Measurements from ENCODE around the gene SERPINA12. TPM values are rescaled to one million over a fixed set of nuclear protein-coding genes. Genes with fewer than 3 reads are reported as not detected.

The SERPINA12 gene
- total RNA-seq, 1 donor from 2014 or later: not detected

- no peak for DNase-seq
- Mint-ChIP-seq H3K36me3 (ENCODE audit: unreplicated experiment) (peaks cover 4% of the 10 kb centered on the region), H3K27me3 (ENCODE audit: unreplicated experiment) (peaks cover 6% of the 10 kb centered on the region), H3K4me1 (ENCODE audit: low read depth, unreplicated experiment) (peaks cover 1% of the 10 kb centered on the region), H3K9me3 (ENCODE audit: unreplicated experiment) (no peaks in the 10 kb centered on the region), H3K27ac (ENCODE audit: unreplicated experiment) (no peak overlapping the region), H3K4me3 (ENCODE audit: unreplicated experiment) (no peak overlapping the region)
- TF ChIP-seq CTCF (IDR thresholded peaks at IDR 0.05; ENCODE audit: partially characterized antibody, unreplicated experiment): no peak
These were observed 64.3 kb downstream of the SERPINA12 start for GRCh38 chr14:94445003-94445402.

- H3K36me3 Mint-ChIP-seq (ENCODE audit: unreplicated experiment): no peaks in the 10 kb centered on the region
- no peak for TF ChIP-seq CTCF (IDR thresholded peaks at IDR 0.05; ENCODE audit: partially characterized antibody, unreplicated experiment)
- no peaks in the 10 kb centered on the region for H3K9me3 Mint-ChIP-seq (ENCODE audit: unreplicated experiment)
- no peaks in the 10 kb centered on the region for H3K4me1 Mint-ChIP-seq (ENCODE audit: low read depth, unreplicated experiment)
- no peak overlapping the region for H3K4me3 Mint-ChIP-seq (ENCODE audit: unreplicated experiment)
- H3K27me3 Mint-ChIP-seq (ENCODE audit: unreplicated experiment): peaks cover 2% of the 10 kb centered on the region
- H3K27ac Mint-ChIP-seq (ENCODE audit: unreplicated experiment): no peak overlapping the region
- no peak for DNase-seq
These were observed 67.6 kb downstream of the SERPINA12 start for GRCh38 chr14:94441531-94442205.

- no peak for TF ChIP-seq CTCF (IDR thresholded peaks at IDR 0.05; ENCODE audit: partially characterized antibody, unreplicated experiment)
- H3K9me3 Mint-ChIP-seq (ENCODE audit: unreplicated experiment): no peaks in the 10 kb centered on the region
- DNase-seq: no peak
- no peak overlapping the region for H3K27ac Mint-ChIP-seq (ENCODE audit: unreplicated experiment)
- no peaks in the 10 kb centered on the region for H3K4me1 Mint-ChIP-seq (ENCODE audit: low read depth, unreplicated experiment)
- no peaks in the 10 kb centered on the region for H3K36me3 Mint-ChIP-seq (ENCODE audit: unreplicated experiment)
- peaks cover 2% of the 10 kb centered on the region for H3K27me3 Mint-ChIP-seq (ENCODE audit: unreplicated experiment)
- H3K4me3 Mint-ChIP-seq (ENCODE audit: unreplicated experiment): no peak overlapping the region
These were observed 68.1 kb downstream of the SERPINA12 start for GRCh38 chr14:94441130-94441529.

- Mint-ChIP-seq H3K27ac (ENCODE audit: unreplicated experiment) (no peak overlapping the region), H3K27me3 (ENCODE audit: unreplicated experiment) (peaks cover 2% of the 10 kb centered on the region), H3K9me3 (ENCODE audit: unreplicated experiment) (no peaks in the 10 kb centered on the region), H3K36me3 (ENCODE audit: unreplicated experiment) (no peaks in the 10 kb centered on the region), H3K4me1 (ENCODE audit: low read depth, unreplicated experiment) (no peaks in the 10 kb centered on the region), H3K4me3 (ENCODE audit: unreplicated experiment) (no peak overlapping the region)
- no peak for DNase-seq
- TF ChIP-seq CTCF (IDR thresholded peaks at IDR 0.05; ENCODE audit: partially characterized antibody, unreplicated experiment): no peak
These were observed 69.7 kb downstream of the SERPINA12 start for GRCh38 chr14:94439453-94440057.

Other genes with a start within 250 kb of the SERPINA12 start
- not detected for gene SERPINA10, start 216.2 kb downstream of the SERPINA12 start, total RNA-seq (ENCODE audit: unreplicated experiment)
- gene SERPINA6, start 186.1 kb downstream of the SERPINA12 start, total RNA-seq (ENCODE audit: unreplicated experiment): not detected
- gene SERPINA2, start 142.8 kb downstream of the SERPINA12 start, total RNA-seq (ENCODE audit: unreplicated experiment): not detected
- gene SERPINA1, start 120.9 kb downstream of the SERPINA12 start, total RNA-seq (ENCODE audit: unreplicated experiment): not detected
- not detected for gene SERPINA11, start 56.7 kb downstream of the SERPINA12 start, total RNA-seq (ENCODE audit: unreplicated experiment)
- gene SERPINA9, start 33.3 kb downstream of the SERPINA12 start, total RNA-seq (ENCODE audit: unreplicated experiment): not detected
- gene SERPINA4, start 52.0 kb upstream of the SERPINA12 start, total RNA-seq (ENCODE audit: unreplicated experiment): not detected
- gene SERPINA5, start 72.0 kb upstream of the SERPINA12 start, total RNA-seq (ENCODE audit: unreplicated experiment): not detected
- not detected for gene SERPINA3, start 102.9 kb upstream of the SERPINA12 start, total RNA-seq (ENCODE audit: unreplicated experiment)

All from glutamatergic neuron (in vitro differentiated cells).